HTERT RPE-1 (cell line): Measurements from ENCODE around the gene CBFA2T2.
"Not testable (repeated sequence)": the region's sequence is repeated elsewhere in the genome, so short reads cannot be mapped to it uniquely, and the experiment has no call there.

Experiments used
- in situ Hi-C: fragments of 300-500 bp; cut with MboI; formaldehyde crosslinking; loops from 4 replicates; pipeline ENCODE4 v1.14.3; 2020; ENCODE audit warnings: low sequenced_read_pairs

The CBFA2T2 gene

GRCh38 chr20:33470457-33470856 is 19.4 kb upstream of the CBFA2T2 start:
- in situ Hi-C loops, result no loop called here

DNA sequence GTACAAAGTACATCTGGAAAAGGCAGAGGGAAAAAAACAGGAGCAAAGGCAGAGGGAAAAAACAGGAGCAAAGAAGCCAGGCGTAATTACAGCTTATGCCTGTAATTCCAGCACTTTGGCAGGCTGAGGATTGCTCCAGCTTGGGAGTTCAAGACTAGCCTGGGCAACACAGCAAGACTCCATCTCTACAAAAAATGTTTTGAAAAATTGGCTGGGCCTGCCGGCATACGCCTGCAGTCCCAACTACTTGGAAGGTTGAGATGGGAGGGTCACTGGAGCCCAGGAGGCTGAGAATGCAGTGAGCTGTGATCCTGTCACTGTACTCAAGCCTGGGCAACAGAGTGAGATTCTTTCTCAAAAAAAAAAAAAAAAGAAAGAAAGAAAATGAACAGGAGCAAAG is 19.0 kb upstream of the CBFA2T2 start:
- in situ Hi-C loops, result no loop called here

DNA sequence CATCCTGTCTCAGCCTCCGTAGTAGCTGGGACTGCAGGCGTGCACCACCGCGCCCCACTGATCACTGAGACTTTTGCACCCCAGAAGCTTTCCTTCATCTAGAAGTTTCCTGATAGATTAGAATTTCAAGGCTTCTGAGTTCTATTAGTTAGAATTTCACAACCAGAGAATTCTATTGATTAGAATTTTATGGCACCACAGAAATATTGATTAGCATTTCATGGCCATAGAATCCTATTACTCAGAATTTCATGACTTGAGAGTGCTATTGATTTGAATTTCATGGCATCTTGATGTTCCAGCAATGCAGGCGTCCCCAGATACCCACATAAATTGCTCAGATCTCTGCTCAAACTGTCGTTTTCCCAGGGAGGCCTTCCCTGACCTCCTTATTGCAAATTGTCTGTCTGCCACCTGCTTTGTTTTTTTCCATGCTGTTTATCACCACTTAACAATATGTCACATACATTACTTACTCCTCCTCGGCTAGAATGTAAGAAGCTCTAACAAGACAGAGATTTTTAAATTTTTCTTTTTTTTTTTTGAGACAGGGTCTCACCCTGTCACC is 16.9 kb upstream of the CBFA2T2 start:
- in situ Hi-C loops, result no loop called here

GRCh38 chr20:33474097-33474873 is 15.6 kb upstream of the CBFA2T2 start:
- in situ Hi-C loops, result no loop called here

GRCh38 chr20:33474963-33475362 is 14.9 kb upstream of the CBFA2T2 start:
- in situ Hi-C loops, result no loop called here

GRCh38 chr20:33475381-33476152 is 14.3 kb upstream of the CBFA2T2 start:
- in situ Hi-C loops, result no loop called here

DNA sequence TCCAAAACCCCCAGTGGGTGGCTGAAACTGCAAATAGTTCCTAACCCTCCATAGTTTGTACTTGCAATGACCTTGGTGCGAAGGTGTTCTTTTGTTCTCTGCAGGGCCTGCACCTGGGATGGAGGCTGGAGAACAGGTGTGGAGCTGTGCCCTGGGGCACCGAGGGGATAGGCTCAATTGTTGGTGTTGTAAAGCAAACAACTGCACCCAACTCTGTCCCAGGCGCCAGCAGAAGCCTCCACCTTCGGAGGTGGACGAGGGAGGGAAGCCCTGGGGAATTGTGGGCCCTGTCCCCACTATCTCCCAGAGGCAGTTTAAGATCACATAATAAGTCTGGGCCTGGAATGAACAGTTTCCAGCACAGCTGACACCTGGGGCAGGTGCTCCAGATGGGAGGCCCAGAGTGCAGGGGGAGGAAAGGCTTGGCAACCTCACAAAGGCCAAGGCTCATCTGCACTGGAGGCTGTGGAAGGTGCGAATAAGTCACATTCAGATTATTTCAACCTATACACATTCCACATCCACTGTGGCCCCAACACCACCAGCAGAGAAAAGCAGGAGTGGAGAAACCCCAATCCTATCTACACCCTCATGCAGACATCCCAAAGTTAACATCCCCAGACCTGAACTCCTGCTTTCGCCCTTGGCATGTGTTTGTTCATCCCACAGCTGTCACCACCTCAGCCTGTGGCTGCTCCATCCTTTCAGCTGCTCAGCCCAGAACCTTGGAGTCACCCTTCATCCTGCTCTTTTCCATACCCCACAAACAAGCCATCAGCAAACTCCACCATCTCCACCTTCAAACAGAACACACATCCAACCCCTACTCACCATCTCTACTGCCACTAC is 12.3 kb upstream of the CBFA2T2 start:
- in situ Hi-C loops, result no loop called here

- in situ Hi-C loops, result no loop called here
Observed at GRCh38 chr20:33480048-33480447, 9.8 kb upstream of the CBFA2T2 start.

DNA sequence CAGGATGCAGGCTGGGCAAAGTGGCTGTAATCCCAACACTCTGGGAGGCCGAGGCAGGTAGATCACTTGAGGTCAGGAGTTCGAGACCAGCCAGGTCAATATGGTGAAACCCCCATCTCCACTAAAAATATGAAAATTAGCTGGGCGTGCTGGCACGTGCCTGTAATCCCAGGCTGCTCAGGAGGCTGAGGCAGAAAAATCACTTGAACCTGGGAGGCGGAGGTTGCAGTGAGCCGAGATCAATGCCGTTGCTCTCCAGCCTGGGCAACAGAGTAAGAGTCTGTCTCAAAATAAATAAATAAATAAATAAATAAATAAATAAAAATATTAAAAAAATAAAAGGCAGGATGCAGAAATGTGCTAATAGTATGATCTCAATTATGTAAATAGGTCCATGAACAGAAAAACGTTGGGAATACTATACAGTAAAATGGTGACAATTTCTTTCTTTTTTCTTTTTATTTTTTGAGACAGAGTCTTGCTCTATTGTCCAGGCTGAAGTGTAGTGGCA is 8.4 kb upstream of the CBFA2T2 start:
- in situ Hi-C loops, result no loop called here

- in situ Hi-C loops, result no loop called here
Observed at GRCh38 chr20:33482581-33482980, 7.3 kb upstream of the CBFA2T2 start.

GRCh38 chr20:33483186-33483585 is 6.7 kb upstream of the CBFA2T2 start:
- in situ Hi-C loops, result not testable (repeated sequence)

DNA sequence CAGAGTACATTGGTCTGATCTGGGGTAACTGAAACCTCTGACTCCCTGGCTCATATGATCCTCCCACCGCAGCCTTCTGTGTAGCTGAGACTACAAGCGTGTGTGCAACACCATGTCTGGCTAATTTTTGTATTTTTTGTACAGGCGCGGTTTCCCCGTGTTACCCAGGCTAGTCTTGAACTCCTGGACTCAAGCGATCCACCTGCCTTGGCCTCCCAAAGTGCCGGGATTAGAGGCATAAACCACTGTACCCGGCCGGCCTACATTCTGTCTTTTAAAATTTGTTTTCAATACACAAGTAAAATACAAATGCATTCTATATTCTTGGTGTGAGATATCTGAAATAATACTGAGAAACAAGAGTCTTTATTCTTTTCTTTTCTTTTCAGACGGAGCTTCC is 1.7 kb upstream of the CBFA2T2 start:
- in situ Hi-C loops, result no loop called here

DNA sequence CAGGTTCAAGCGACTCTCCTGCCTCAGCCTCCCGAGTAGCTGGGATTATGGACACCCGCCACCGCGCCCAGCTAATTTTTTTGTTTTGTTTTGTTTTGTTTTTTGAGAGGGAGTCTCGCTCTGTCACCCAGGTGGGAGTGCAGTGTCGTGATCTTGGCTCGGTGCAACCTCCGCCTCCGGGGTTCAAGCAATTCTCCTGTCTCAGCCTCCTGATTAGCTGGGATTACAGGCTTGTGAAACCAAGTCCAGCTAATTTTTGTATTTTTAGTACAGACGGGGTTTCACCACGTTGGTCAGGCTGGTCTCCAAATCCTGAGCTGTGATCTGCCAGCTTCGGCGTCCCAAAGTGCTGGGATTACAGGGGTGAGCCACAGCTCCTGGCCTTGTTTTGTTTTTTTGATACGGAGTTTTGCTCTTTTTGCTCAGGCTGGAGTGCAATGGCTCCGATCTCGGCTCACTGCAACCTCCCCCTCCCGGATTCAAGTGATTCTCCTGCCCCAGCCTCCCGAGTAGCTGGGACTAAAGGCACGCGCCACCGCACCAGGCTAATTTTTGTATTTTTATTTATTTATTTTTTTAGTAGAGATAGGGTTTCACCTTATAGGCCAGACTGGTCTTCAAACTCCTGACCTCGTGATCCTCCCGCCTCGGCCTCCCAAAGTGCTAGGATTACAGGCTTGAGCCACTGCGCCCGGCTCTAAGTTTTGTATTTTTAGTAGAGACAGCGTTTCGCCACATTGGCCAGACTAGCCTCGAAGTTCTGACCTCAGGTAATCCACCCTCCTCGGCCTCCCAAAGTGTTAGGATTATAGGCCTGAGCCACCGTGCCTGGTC is 1.0 kb upstream of the CBFA2T2 start:
- in situ Hi-C loops, result not testable (repeated sequence)

- in situ Hi-C loops, result no loop called here
Observed at GRCh38 chr20:33489495-33490022, 337 bp upstream of the CBFA2T2 start.

DNA sequence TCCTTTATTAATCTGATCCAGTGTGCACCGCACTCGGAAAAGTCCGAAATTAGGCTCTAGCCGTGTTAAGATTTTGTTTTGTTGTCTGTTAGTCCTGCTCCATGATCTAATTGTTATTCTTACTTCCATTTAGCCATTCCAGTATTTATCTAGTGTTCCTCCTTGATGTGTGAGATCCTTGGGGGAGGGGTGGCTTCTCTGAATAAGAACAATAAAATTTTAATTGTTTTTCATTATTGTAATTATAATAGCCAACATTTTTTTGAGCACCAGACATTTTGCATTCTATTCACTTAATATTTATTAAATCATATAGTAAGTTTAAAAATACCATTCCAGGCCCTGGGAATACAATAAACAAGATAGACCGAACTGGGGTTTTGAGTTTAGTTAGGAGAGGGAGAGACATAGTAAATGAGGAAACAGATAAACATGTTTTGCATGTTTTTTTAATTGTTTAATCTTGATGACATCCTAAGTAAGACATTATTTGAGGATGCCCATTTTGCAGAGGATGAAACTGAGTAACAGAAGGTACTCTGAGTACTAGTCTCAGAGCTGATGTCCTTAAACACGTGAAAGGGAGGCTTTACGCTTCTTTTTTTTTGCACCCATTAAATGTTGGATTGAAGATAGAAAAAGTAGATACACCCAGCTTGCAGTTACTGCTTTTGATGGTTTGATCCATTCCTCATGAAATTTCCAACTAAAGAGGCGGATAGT is 1.2 kb downstream of the CBFA2T2 start:
- in situ Hi-C loops, result no loop called here

- in situ Hi-C loops, result no loop called here
Observed at GRCh38 chr20:33493076-33493766, 3.3 kb downstream of the CBFA2T2 start.

DNA sequence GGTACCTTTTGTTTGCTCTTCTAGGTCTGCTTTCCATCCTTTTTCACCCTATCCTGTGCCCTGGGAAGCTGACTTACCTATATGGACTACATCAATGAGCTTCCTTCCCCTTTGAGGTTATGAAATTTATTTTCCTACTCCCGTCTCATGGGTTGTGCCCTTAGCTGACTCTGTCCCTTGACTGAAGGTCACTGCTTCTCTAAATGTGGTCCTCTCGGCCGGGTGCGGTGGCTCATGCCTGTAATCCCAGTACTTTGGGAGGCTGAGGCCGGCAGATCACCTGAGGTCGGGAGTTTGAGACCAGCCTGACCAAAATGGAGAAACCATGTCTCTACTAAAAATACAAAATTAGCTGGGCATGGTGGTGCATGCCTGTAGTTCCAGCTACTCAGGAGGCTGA is 6.9 kb downstream of the CBFA2T2 start:
- in situ Hi-C loops, result not testable (repeated sequence)

DNA sequence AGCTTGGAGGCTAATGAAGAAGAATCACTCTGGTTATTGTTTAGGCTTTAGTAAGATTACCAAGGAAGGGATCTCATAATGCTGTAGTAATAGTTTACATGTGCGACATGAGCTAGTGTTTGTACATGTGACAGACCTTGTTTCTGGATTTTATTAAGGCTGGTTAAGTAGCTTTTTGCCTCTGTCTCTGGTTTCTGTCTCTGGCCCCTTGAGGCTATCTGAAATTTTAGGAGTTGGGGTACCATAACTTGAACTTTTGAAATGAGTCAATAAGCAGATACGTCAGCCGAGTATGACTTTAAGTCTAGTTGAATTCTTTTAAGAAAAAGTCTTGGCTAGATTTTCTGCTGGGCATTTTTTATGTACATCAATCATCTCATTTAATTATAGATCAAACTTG is 9.5 kb downstream of the CBFA2T2 start:
- in situ Hi-C loops, result no loop called here
